Fibroblast of lung (primary cell): ENCODE results near the gene ZNF407.

Experiments
- EZH2 ChIP-seq: IDR thresholded peaks from 2 replicates; pipeline ENCODE4 v1.5.1; 2012; ENCODE audit warnings: low read length, control low read depth, mild to moderate bottlenecking; ENCODE audit errors: missing control alignments
- TF ChIP-seq, protein P1 (sequence below), 2 donors: IDR thresholded peaks in 1 of 2; conservative IDR thresholded peaks in 1 of 2; 1 replicate in 1 of 2; 2 replicates in 1 of 2; pipeline ENCODE4 v1.5.1; 2011 to 2012; ENCODE audit warnings: low read length in 2 of 2, control low read depth in 1 of 2, inconsistent platforms in 1 of 2, low read depth in 1 of 2, mild to moderate bottlenecking in 1 of 2

DNA sequence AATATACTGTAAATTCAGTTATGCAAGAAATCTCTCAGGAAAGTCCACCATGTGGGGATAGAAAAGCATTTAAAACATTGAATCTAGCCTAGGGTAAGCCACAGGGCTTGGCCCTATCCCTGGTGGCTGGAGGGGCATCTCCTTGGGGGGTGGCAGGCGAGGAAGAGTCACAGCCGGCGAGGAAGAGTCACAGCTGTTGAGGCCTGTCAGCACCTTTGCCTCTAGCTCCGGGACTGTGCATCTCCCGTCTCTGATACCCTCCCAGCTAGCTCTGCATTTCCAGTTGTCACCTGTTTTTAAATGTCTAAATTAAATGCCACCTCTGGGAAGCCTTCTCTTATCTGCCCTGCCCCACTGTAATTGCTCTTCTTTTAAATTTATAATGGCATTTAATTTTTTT is 276.7 kb downstream of the ZNF407 start:
- TF ChIP-seq, protein P1, sequence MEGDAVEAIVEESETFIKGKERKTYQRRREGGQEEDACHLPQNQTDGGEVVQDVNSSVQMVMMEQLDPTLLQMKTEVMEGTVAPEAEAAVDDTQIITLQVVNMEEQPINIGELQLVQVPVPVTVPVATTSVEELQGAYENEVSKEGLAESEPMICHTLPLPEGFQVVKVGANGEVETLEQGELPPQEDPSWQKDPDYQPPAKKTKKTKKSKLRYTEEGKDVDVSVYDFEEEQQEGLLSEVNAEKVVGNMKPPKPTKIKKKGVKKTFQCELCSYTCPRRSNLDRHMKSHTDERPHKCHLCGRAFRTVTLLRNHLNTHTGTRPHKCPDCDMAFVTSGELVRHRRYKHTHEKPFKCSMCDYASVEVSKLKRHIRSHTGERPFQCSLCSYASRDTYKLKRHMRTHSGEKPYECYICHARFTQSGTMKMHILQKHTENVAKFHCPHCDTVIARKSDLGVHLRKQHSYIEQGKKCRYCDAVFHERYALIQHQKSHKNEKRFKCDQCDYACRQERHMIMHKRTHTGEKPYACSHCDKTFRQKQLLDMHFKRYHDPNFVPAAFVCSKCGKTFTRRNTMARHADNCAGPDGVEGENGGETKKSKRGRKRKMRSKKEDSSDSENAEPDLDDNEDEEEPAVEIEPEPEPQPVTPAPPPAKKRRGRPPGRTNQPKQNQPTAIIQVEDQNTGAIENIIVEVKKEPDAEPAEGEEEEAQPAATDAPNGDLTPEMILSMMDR (conservative IDR thresholded peaks at IDR 0.05 in 1 of 2, IDR thresholded peaks at IDR 0.05 in 1 of 2; ENCODE audit: low read depth in 1 of 2, low read length in 2 of 2), result no peak
- TF ChIP-seq EZH2, result no peak
